OCI-LY3 (cell line): Measurements from ENCODE around the gene SVBP.

ENCODE experiments used
- CTCF ChIP-seq: fragments of 200-600, 300-600 bp; sonication (generic); IDR thresholded peaks from 2 replicates; pipeline ENCODE4 v1.5.1; 2014; ENCODE audit warnings: antibody characterized with exemption, low read length, low read depth
- EZH2phosphoT487 ChIP-seq: fragments of 200-600 bp; shearing (Covaris generic); IDR thresholded peaks from 2 replicates; pipeline ENCODE4 v1.6.1; 2018; ENCODE audit warnings: antibody characterized with exemption, mixed run types, low read depth

GRCh38 chr1:42793824-42794223 is 23.4 kb downstream of the SVBP start:
- TF ChIP-seq CTCF, result no peak
- no peak for TF ChIP-seq EZH2phosphoT487
